Naive B cell (primary cell): ENCODE data around the gene PVALB. TPM values are rescaled to one million over a fixed set of nuclear protein-coding genes. Genes with fewer than 3 reads are reported as not detected.

ENCODE experiments used
- ATAC-seq, 2 donors: fragments of 150-1000 bp; cut with Tn5 transposase; 2 replicates each; pipeline ENCODE4 v1.10.0; 2021; ENCODE audit warnings: low read depth in 2 of 2, mild to moderate bottlenecking in 2 of 2, moderate library complexity in 2 of 2
- DNase-seq: peaks from one replicate; pipeline ENCODE4 v3.0.0; 2022
- H3K27ac Mint-ChIP-seq, 6 donors: one replicate each; pipeline ENCODE4 v1.8.0; 2020 to 2022; ENCODE audit warnings: mild to moderate bottlenecking in 6 of 6, mixed read lengths in 6 of 6, moderate library complexity in 5 of 6, inconsistent platforms in 2 of 6
- H3K27me3 Mint-ChIP-seq, 3 donors: one replicate each; pipeline ENCODE4 v1.8.0; 2021 to 2022; ENCODE audit warnings: mixed read lengths in 3 of 3, mild to moderate bottlenecking in 1 of 3
- H3K36me3 Mint-ChIP-seq, 2 donors: one replicate each; pipeline ENCODE4 v1.8.0; 2020 to 2022; ENCODE audit warnings: mixed read lengths in 2 of 2, inconsistent platforms in 1 of 2, mild to moderate bottlenecking in 1 of 2
- H3K4me1 Mint-ChIP-seq, 3 donors: one replicate each; pipeline ENCODE4 v1.8.0; 2020 to 2022; ENCODE audit warnings: mixed read lengths in 3 of 3, inconsistent platforms in 1 of 3, mild to moderate bottlenecking in 1 of 3, moderate library complexity in 1 of 3
- H3K4me3 Mint-ChIP-seq, 8 donors: one replicate each; pipeline ENCODE4 v1.8.0; 2020 to 2022; ENCODE audit warnings: mild to moderate bottlenecking in 8 of 8, mixed read lengths in 8 of 8, moderate library complexity in 8 of 8, inconsistent platforms in 2 of 8
- H3K9me3 Mint-ChIP-seq, 7 donors: one replicate each; pipeline ENCODE4 v1.8.0; 2020 to 2022; ENCODE audit warnings: mixed read lengths in 7 of 7, mild to moderate bottlenecking in 5 of 7, inconsistent platforms in 2 of 7, moderate library complexity in 1 of 7
- polyA plus RNA-seq, 6 donors: library from polyadenylated mRNA; unstranded; fragments of 300-500 nt; fragmentation: Illumina TruSeq; gene quantifications; one replicate each; pipeline ENCODE4 v1.2.3, GENCODE V29; 2021; ENCODE audit warnings: low read depth in 6 of 6

Gene PVALB
- polyA plus RNA-seq, 6 donors from 2014 or later, result 0.73 to 1.5 (median 1.3) TPM; not detected in 3

GRCh38 chr22:36856792-36857135 is 39.9 kb upstream of the PVALB start:
- ATAC-seq (no peak), DNase-seq (no peak)
- Mint-ChIP-seq H3K4me3 (peak overlapping the region in 1 of 8 donors; percentile 36), H3K4me1 (peaks cover 34 to 44% (median 38%) of the 10 kb centered on the region in 3 donors), H3K27ac (peak overlapping the region in 2 of 6 donors; percentile 39 to 94), H3K9me3 (peaks cover 0 to 10% (median 1%) of the 10 kb centered on the region in 7 donors), H3K36me3 (peaks cover 0 to 8% of the 10 kb centered on the region in 2 donors), H3K27me3 (no peaks in the 10 kb centered on the region)

- peak; percentile 89 for DNase-seq
- Mint-ChIP-seq H3K4me1 (peaks cover 29 to 38% (median 33%) of the 10 kb centered on the region in 3 donors), H3K27ac (peak overlapping the region; percentile 10 to 94 (median 42)), H3K27me3 (peaks cover 0 to 4% (median 0%) of the 10 kb centered on the region in 3 donors), H3K36me3 (peaks cover 0 to 8% of the 10 kb centered on the region in 2 donors), H3K4me3 (peak overlapping the region in 7 of 8 donors; percentile 36 to 83 (median 57)), H3K9me3 (peaks cover 0 to 10% (median 1%) of the 10 kb centered on the region in 7 donors)
- ATAC-seq, result peak; percentile 24 to 32
Measured at GRCh38 chr22:36856121-36856791, 39.4 kb upstream of the PVALB start.

- Mint-ChIP-seq H3K27ac (no peak overlapping the region), H3K4me1 (peaks cover 24 to 31% (median 27%) of the 10 kb centered on the region in 3 donors), H3K4me3 (no peak overlapping the region), H3K27me3 (peaks cover 0 to 8% (median 0%) of the 10 kb centered on the region in 3 donors), H3K9me3 (peaks cover 0 to 10% (median 2%) of the 10 kb centered on the region in 7 donors), H3K36me3 (peaks cover 0 to 8% of the 10 kb centered on the region in 2 donors)
- no peak for DNase-seq
- ATAC-seq, result no peak
Measured at GRCh38 chr22:36855478-36855877, 38.6 kb upstream of the PVALB start.

- peak; percentile 77 for DNase-seq
- peak overlapping the region; percentile 45 to 88 (median 78) for H3K4me3 Mint-ChIP-seq
Measured at GRCh38 chr22:36853407-36854099, 36.7 kb upstream of the PVALB start.

GRCh38 chr22:36852056-36852973 is 35.5 kb upstream of the PVALB start:
- H3K9me3 Mint-ChIP-seq, result peaks cover 0 to 6% (median 2%) of the 10 kb centered on the region in 7 donors
- H3K27me3 Mint-ChIP-seq, result peaks cover 5 to 33% (median 15%) of the 10 kb centered on the region in 3 donors
- ATAC-seq (no peak), DNase-seq (no peak)
- H3K27ac Mint-ChIP-seq, result peak overlapping the region in 1 of 6 donors; percentile 24
- peaks cover 0 to 8% of the 10 kb centered on the region in 2 donors for H3K36me3 Mint-ChIP-seq
- peaks cover 13 to 20% (median 16%) of the 10 kb centered on the region in 3 donors for H3K4me1 Mint-ChIP-seq
- peak overlapping the region in 5 of 8 donors; percentile 32 to 77 (median 71) for H3K4me3 Mint-ChIP-seq

More at GRCh38 chr22:36853407-36854099, 36.7 kb upstream of the PVALB start:
- Mint-ChIP-seq H3K27ac (peak overlapping the region in 5 of 6 donors; percentile 63 to 85 (median 77)), H3K4me1 (peaks cover 13 to 20% (median 16%) of the 10 kb centered on the region in 3 donors), H3K36me3 (peaks cover 0 to 8% of the 10 kb centered on the region in 2 donors), H3K9me3 (peaks cover 0 to 6% (median 2%) of the 10 kb centered on the region in 7 donors), H3K27me3 (peaks cover 0 to 25% (median 15%) of the 10 kb centered on the region in 3 donors)
- peak; percentile 75 to 80 for ATAC-seq

GRCh38 chr22:36850682-36851081 is 33.8 kb upstream of the PVALB start:
- Mint-ChIP-seq H3K4me1 (peaks cover 8 to 11% (median 9%) of the 10 kb centered on the region in 3 donors), H3K4me3 (no peak overlapping the region), H3K27me3 (peaks cover 10 to 45% (median 25%) of the 10 kb centered on the region in 3 donors), H3K36me3 (peaks cover 0 to 8% of the 10 kb centered on the region in 2 donors), H3K9me3 (peaks cover 0 to 6% (median 2%) of the 10 kb centered on the region in 7 donors), H3K27ac (no peak overlapping the region)
- no peak for DNase-seq
- no peak for ATAC-seq

GRCh38 chr22:36850056-36850455 is 33.2 kb upstream of the PVALB start:
- peak overlapping the region in 2 of 6 donors; percentile 54 to 87 for H3K27ac Mint-ChIP-seq
- peaks cover 0 to 8% of the 10 kb centered on the region in 2 donors for H3K36me3 Mint-ChIP-seq
- no peak overlapping the region for H3K4me3 Mint-ChIP-seq
- peaks cover 8 to 11% (median 9%) of the 10 kb centered on the region in 3 donors for H3K4me1 Mint-ChIP-seq
- ATAC-seq (no peak), DNase-seq (no peak)
- H3K9me3 Mint-ChIP-seq, result peaks cover 0 to 6% (median 2%) of the 10 kb centered on the region in 7 donors
- H3K27me3 Mint-ChIP-seq, result peaks cover 16 to 51% (median 29%) of the 10 kb centered on the region in 3 donors

- H3K4me1 Mint-ChIP-seq, result no peaks in the 10 kb centered on the region
- no peaks in the 10 kb centered on the region for H3K36me3 Mint-ChIP-seq
- DNase-seq (no peak), ATAC-seq (no peak)
- H3K4me3 Mint-ChIP-seq, result peak overlapping the region in 1 of 8 donors; percentile 73
- H3K9me3 Mint-ChIP-seq, result peaks cover 0 to 3% (median 0%) of the 10 kb centered on the region in 7 donors
- H3K27me3 Mint-ChIP-seq, result peaks cover 25 to 75% (median 42%) of the 10 kb centered on the region in 3 donors
- H3K27ac Mint-ChIP-seq, result no peak overlapping the region
Measured at GRCh38 chr22:36846949-36847348, 30.1 kb upstream of the PVALB start.

- ATAC-seq (no peak), DNase-seq (no peak)
- H3K4me1 Mint-ChIP-seq, result no peaks in the 10 kb centered on the region
- no peak overlapping the region for H3K27ac Mint-ChIP-seq
- no peak overlapping the region for H3K4me3 Mint-ChIP-seq
- H3K27me3 Mint-ChIP-seq, result peaks cover 31 to 77% (median 42%) of the 10 kb centered on the region in 3 donors
- H3K36me3 Mint-ChIP-seq, result no peaks in the 10 kb centered on the region
- H3K9me3 Mint-ChIP-seq, result peaks cover 0 to 3% (median 0%) of the 10 kb centered on the region in 7 donors
Measured at GRCh38 chr22:36846271-36846670, 29.4 kb upstream of the PVALB start.

GRCh38 chr22:36840106-36840505 is 23.3 kb upstream of the PVALB start:
- Mint-ChIP-seq H3K27me3 (peaks cover 22 to 48% (median 25%) of the 10 kb centered on the region in 3 donors), H3K27ac (peak overlapping the region in 4 of 6 donors; percentile 4 to 71 (median 52)), H3K9me3 (peaks cover 7 to 30% (median 12%) of the 10 kb centered on the region in 7 donors), H3K36me3 (peaks cover 5 to 16% of the 10 kb centered on the region in 2 donors), H3K4me3 (peak overlapping the region in 4 of 8 donors; percentile 27 to 76 (median 48)), H3K4me1 (peaks cover 13 to 17% (median 15%) of the 10 kb centered on the region in 3 donors)
- DNase-seq (no peak), ATAC-seq (peak in 1 of 2 donors; percentile 26)

GRCh38 chr22:36839356-36840073 is 22.7 kb upstream of the PVALB start:
- peaks cover 16 to 44% (median 25%) of the 10 kb centered on the region in 3 donors for H3K27me3 Mint-ChIP-seq
- peak overlapping the region in 5 of 6 donors; percentile 4 to 96 (median 55) for H3K27ac Mint-ChIP-seq
- peaks cover 13 to 17% (median 15%) of the 10 kb centered on the region in 3 donors for H3K4me1 Mint-ChIP-seq
- peaks cover 6 to 16% of the 10 kb centered on the region in 2 donors for H3K36me3 Mint-ChIP-seq
- peaks cover 7 to 30% (median 11%) of the 10 kb centered on the region in 7 donors for H3K9me3 Mint-ChIP-seq
- peak; percentile 30 for DNase-seq
- peak; percentile 95 to 96 for ATAC-seq
- peak overlapping the region in 4 of 8 donors; percentile 27 to 76 (median 48) for H3K4me3 Mint-ChIP-seq
